ENCODE measurements around the gene FAM13A.
"Not testable (repeated sequence)": the region's sequence is repeated elsewhere in the genome, so short reads cannot be mapped to it uniquely, and the experiment has no call there.

Gene FAM13A

DNA sequence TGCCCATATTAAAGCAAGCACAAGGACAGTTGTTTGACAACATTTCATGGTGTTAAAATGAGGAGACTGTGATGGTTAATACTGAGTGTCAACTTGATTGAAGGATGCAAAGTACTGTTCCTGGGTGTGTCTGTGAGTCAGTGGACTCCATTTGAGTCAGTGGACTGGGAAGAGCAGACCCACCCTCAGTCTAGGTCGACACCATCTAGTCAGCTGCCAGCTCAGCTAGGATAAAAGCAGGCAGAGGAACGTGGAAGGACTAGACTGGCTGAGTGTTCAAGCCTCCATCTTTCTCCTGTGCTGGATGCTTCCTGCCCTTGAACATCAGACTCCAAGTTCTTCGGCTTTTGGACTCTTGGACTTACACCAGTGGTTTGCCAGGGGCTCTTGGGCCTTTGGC, 203.4 kb downstream of the FAM13A start:
- not testable (repeated sequence) for H3K4me1 ChIP-seq (ENCODE audit: control insufficient read depth, insufficient read depth, low read length, unreplicated experiment); H3K4me3 ChIP-seq (ENCODE audit: low read depth, low read length); H3K27me3 ChIP-seq (ENCODE audit: insufficient read depth, low read length); H2AFZ ChIP-seq (ENCODE audit: low read length, unreplicated experiment); H3K36me3 ChIP-seq (ENCODE audit: insufficient read depth, low read length); H3K27ac ChIP-seq (ENCODE audit: low read depth, low read length); H3K79me2 ChIP-seq (ENCODE audit: control insufficient read depth, insufficient read depth, low read length, unreplicated experiment)

DNA sequence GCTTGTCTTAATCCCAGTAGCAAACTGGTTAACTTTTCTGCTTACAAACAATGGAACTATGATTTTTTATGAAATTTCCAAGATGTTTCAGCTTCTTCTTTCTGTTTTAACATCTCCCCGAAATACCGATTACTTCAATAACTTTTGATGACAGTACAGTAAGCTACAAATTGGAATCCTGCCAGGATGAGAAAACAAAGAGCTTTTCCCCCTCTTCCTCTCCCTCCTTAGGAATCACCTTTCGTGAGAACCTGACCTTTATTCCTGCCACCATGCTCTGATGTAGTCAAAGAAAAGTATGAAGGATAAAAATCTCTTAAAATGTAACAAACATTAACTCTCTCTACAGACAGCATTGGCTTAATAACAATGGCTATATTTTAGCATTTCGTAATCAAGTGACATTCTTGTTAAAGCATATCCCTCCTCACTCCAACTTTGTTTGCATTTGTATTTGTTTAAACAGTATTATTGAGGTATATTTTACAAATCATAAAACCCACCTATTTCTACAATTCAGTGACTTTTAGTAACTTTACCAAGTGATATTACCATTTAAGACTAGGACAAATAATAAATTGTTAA, 210.7 kb downstream of the FAM13A start:
- Histone ChIP-seq H3K36me3 (ENCODE audit: insufficient read depth, low read length) (no peaks in the 10 kb centered on the region), H3K4me3 (ENCODE audit: low read depth, low read length) (0 out of 2 replicates have a peak overlapping the region, but pooled peaks have one; percentile 4), H3K27me3 (ENCODE audit: insufficient read depth, low read length) (no peaks in the 10 kb centered on the region), H3K79me2 (ENCODE audit: control insufficient read depth, insufficient read depth, low read length, unreplicated experiment) (no peaks in the 10 kb centered on the region), H2AFZ (ENCODE audit: low read length, unreplicated experiment) (peak overlapping the region; percentile 82), H3K27ac (ENCODE audit: low read depth, low read length) (no peak overlapping the region), H3K4me1 (ENCODE audit: control insufficient read depth, insufficient read depth, low read length, unreplicated experiment) (peaks cover 6% of the 10 kb centered on the region)

DNA sequence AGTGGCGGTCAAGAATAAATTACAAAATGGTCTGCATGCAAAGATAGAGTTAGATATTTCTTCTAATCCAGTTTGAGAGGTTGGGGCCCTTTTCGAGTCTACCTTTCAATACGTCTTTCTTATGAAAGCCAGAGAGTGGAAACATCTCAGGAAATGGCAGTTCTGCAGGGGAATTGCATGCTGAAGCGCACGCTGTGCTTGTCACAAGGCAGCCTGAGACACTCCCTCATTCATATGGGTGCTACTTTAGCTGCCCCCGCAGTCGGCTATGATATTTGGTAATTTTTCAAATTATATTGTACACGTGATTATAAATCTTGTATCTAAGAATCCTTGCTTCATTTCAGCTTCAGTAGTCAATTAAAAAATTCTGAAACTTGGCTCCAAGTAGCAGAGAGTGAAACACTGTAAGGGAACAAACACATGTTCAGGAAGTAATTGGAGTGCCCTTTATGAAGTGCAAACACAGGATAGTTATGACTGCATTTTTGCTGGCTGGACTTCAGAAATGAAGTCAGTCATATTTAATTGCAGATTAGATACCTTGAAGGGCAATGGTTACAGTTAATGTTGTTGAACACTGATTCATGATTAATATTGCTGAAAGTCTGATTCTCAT, 213.8 kb downstream of the FAM13A start:
- no peak overlapping the region for H3K4me3 ChIP-seq (ENCODE audit: low read depth, low read length)
- H3K4me1 ChIP-seq (ENCODE audit: control insufficient read depth, insufficient read depth, low read length, unreplicated experiment), result peaks cover 6% of the 10 kb centered on the region
- H3K36me3 ChIP-seq (ENCODE audit: insufficient read depth, low read length), result no peaks in the 10 kb centered on the region
- no peak overlapping the region for H2AFZ ChIP-seq (ENCODE audit: low read length, unreplicated experiment)
- no peaks in the 10 kb centered on the region for H3K79me2 ChIP-seq (ENCODE audit: control insufficient read depth, insufficient read depth, low read length, unreplicated experiment)
- H3K27me3 ChIP-seq (ENCODE audit: insufficient read depth, low read length), result no peaks in the 10 kb centered on the region
- H3K27ac ChIP-seq (ENCODE audit: low read depth, low read length), result no peak overlapping the region

DNA sequence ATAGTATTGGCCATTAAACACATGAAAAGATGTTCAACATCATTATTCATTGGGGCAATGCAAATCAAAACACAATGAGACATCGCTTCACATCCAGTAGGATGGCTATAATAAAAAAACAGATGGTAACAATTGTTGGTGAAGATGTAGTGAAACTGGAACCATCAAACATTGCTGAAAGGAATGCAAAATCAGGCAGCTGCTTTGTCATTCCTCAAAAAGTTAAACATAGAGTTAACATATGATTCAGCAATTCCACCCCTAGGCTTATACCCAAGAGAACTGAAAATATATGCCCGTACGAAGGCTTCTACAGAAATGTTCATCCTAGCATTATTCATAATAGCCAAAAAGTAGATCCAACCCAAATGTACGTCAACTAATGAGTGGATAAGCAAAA, 215.3 kb downstream of the FAM13A start:
- H3K36me3 ChIP-seq (ENCODE audit: insufficient read depth, low read length), result no peaks in the 10 kb centered on the region
- peak overlapping the region; percentile 14; the same call in 1 of the 2 replicates for H3K27ac ChIP-seq (ENCODE audit: low read depth, low read length)
- no peaks in the 10 kb centered on the region for H3K27me3 ChIP-seq (ENCODE audit: insufficient read depth, low read length)
- peaks cover 6% of the 10 kb centered on the region for H3K4me1 ChIP-seq (ENCODE audit: control insufficient read depth, insufficient read depth, low read length, unreplicated experiment)
- H3K79me2 ChIP-seq (ENCODE audit: control insufficient read depth, insufficient read depth, low read length, unreplicated experiment), result no peaks in the 10 kb centered on the region
- no peak overlapping the region for H3K4me3 ChIP-seq (ENCODE audit: low read depth, low read length)
- no peak overlapping the region for H2AFZ ChIP-seq (ENCODE audit: low read length, unreplicated experiment)

DNA sequence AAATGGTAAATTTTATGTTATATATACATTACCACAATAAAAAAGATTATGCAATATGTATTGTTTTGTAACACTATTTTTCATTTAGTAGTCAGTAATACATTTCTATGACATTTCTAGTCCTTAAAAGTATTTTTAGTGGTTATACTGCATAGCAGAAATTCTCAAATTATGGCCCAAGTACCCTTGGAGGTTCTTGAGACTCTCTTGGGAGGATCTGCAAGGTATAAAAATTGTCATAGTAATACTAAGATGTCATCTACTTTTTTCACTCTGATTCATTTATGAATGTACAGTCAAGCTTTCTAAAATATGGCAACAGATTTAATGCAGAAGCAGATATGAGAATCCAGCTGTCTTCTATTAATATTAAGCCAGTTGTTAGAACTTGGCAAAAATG, 220.8 kb downstream of the FAM13A start:
- Histone ChIP-seq H3K27ac (ENCODE audit: low read depth, low read length) (no peak overlapping the region), H3K79me2 (ENCODE audit: control insufficient read depth, insufficient read depth, low read length, unreplicated experiment) (no peaks in the 10 kb centered on the region), H3K36me3 (ENCODE audit: insufficient read depth, low read length) (no peaks in the 10 kb centered on the region), H3K4me3 (ENCODE audit: low read depth, low read length) (no peak overlapping the region), H3K4me1 (ENCODE audit: control insufficient read depth, insufficient read depth, low read length, unreplicated experiment) (no peaks in the 10 kb centered on the region), H3K27me3 (ENCODE audit: insufficient read depth, low read length) (no peaks in the 10 kb centered on the region), H2AFZ (ENCODE audit: low read length, unreplicated experiment) (no peak overlapping the region)

DNA sequence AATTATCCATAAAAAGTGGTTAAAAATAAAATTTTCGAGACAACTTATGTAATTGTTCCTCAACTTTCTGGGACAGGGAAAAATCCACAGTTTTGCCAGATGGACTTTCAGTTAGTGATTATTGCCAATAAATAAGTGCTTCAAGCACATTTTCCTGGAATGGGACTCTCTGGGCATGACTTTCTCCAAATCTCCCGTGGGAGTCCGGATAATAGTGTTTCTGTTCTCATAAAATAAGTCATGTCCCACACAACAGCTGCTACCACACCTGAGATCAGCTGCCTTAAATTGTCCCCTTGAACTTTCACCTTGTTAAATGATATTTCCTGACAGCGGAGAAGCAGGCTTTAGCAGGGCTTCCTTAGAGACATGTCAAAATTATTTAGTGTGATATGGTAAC, 226.0 kb downstream of the FAM13A start:
- Histone ChIP-seq H3K79me2 (ENCODE audit: control insufficient read depth, insufficient read depth, low read length, unreplicated experiment) (no peaks in the 10 kb centered on the region), H3K36me3 (ENCODE audit: insufficient read depth, low read length) (no peaks in the 10 kb centered on the region), H3K27ac (ENCODE audit: low read depth, low read length) (no peak overlapping the region), H3K4me1 (ENCODE audit: control insufficient read depth, insufficient read depth, low read length, unreplicated experiment) (peaks cover 8% of the 10 kb centered on the region), H3K4me3 (ENCODE audit: low read depth, low read length) (no peak overlapping the region), H2AFZ (ENCODE audit: low read length, unreplicated experiment) (no peak overlapping the region), H3K27me3 (ENCODE audit: insufficient read depth, low read length) (no peaks in the 10 kb centered on the region)

DNA sequence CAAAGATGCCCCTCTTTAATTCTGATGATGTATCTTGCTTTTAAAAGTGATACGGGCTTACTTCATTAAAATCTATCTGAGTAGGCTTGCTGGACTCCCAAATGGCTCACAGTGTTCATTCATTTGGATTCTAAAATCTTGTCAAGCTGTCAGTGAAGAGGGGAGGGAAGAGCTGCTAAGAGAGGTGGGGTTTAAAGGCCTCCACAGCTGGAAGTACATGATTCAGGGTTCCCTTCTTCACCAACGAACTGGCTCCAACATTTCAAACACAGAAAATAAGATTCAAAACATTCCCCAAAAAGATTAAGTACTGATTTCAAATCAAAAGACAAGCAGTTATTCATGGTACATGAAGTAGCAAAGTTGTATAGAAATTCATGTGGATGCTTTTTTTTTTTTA, 226.4 kb downstream of the FAM13A start:
- Histone ChIP-seq H3K4me1 (ENCODE audit: control insufficient read depth, insufficient read depth, low read length, unreplicated experiment) (peaks cover 8% of the 10 kb centered on the region), H3K27me3 (ENCODE audit: insufficient read depth, low read length) (no peaks in the 10 kb centered on the region), H3K36me3 (ENCODE audit: insufficient read depth, low read length) (no peaks in the 10 kb centered on the region), H2AFZ (ENCODE audit: low read length, unreplicated experiment) (no peak overlapping the region), H3K4me3 (ENCODE audit: low read depth, low read length) (no peak overlapping the region), H3K27ac (ENCODE audit: low read depth, low read length) (no peak overlapping the region), H3K79me2 (ENCODE audit: control insufficient read depth, insufficient read depth, low read length, unreplicated experiment) (no peaks in the 10 kb centered on the region)

DNA sequence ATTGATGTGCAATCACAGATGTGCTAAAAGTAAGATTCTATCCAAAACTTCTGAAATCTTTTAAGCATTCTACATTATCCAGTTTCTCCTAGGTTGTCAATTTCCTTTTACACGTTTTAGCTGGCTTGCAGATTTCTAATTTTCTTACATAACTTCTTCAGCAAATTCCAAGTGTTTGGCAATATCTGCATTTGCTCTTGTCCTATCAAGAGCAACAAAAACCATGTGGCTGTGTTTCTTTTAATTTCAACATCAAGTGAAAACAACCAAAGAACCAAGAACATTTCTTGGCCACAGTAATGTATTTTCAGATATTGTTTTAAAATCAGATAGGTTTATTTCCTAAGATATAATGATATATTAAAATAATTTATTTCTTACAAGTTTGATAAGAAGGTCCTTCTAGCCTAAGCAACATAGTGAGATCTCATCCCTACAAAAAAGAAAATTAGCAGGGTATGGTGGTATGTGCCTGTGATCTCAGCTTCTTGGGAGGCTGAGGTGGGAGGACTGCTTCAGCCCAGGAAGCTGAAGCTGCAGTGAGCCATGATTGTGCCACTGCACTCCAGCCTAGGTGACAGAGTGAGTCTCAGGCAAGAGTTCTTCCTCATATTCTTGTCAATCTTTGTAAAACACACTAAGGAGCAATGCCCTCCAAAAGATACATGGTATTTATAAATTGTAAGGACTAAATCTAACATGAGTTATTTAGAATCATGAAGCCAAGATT, 228.0 kb downstream of the FAM13A start:
- Histone ChIP-seq H3K27me3 (ENCODE audit: insufficient read depth, low read length) (no peaks in the 10 kb centered on the region), H3K36me3 (ENCODE audit: insufficient read depth, low read length) (no peaks in the 10 kb centered on the region), H2AFZ (ENCODE audit: low read length, unreplicated experiment) (no peak overlapping the region), H3K27ac (ENCODE audit: low read depth, low read length) (no peak overlapping the region), H3K4me1 (ENCODE audit: control insufficient read depth, insufficient read depth, low read length, unreplicated experiment) (peaks cover 12% of the 10 kb centered on the region), H3K4me3 (ENCODE audit: low read depth, low read length) (no peak overlapping the region), H3K79me2 (ENCODE audit: control insufficient read depth, insufficient read depth, low read length, unreplicated experiment) (no peaks in the 10 kb centered on the region)

DNA sequence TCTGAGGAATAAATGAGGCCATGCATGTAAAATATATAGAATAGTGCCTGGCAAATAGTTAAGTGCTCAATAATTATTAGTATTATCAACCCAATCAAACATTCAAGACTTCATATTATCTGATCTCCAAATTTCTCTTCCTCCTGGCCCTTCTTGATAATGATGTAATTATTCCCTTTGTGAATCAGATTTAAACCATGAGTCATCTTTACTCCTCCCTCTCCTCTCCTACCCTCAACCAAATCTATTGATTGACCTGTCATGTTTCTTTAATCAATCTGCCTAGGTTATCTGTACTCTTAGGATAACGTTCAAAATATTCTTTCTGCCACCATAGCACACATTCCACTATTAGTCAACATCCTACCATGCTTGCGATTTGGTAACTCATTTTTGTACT, 229.5 kb downstream of the FAM13A start:
- H2AFZ ChIP-seq (ENCODE audit: low read length, unreplicated experiment), result no peak overlapping the region

DNA sequence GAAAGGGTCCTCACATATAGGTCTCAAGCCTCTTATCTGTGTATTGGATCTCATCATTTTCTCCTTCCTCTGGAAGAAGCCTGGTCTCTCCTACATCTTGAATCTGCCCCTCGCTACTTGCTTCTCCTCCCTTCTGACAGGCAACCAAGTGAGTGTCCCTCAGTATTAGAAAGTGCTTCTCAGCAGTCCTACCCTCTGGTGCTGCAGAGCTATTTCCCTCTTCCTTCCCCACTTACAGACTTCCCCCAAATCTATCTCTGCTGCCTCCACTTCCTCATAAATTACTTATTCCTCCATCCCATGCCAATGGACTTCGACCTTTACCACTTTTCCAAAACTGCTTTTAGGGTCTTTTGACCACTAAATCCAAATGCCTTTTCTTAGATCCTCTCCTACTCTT, 230.2 kb downstream of the FAM13A start:
- Histone ChIP-seq H3K36me3 (ENCODE audit: insufficient read depth, low read length) (no peaks in the 10 kb centered on the region), H3K4me1 (ENCODE audit: control insufficient read depth, insufficient read depth, low read length, unreplicated experiment) (peaks cover 14% of the 10 kb centered on the region), H3K79me2 (ENCODE audit: control insufficient read depth, insufficient read depth, low read length, unreplicated experiment) (peaks cover 5% of the 10 kb centered on the region), H3K27ac (ENCODE audit: low read depth, low read length) (no peak overlapping the region), H3K27me3 (ENCODE audit: insufficient read depth, low read length) (no peaks in the 10 kb centered on the region), H2AFZ (ENCODE audit: low read length, unreplicated experiment) (no peak overlapping the region), H3K4me3 (ENCODE audit: low read depth, low read length) (no peak overlapping the region)

More for the DNA sequence above, 229.5 kb downstream of the FAM13A start:
- peaks cover under 1% of the 10 kb centered on the region for H3K79me2 ChIP-seq (ENCODE audit: control insufficient read depth, insufficient read depth, low read length, unreplicated experiment)
- no peaks in the 10 kb centered on the region for H3K36me3 ChIP-seq (ENCODE audit: insufficient read depth, low read length)
- no peak overlapping the region for H3K4me3 ChIP-seq (ENCODE audit: low read depth, low read length)
- H3K4me1 ChIP-seq (ENCODE audit: control insufficient read depth, insufficient read depth, low read length, unreplicated experiment), result peaks cover 14% of the 10 kb centered on the region
- H3K27ac ChIP-seq (ENCODE audit: low read depth, low read length), result no peak overlapping the region
- no peaks in the 10 kb centered on the region for H3K27me3 ChIP-seq (ENCODE audit: insufficient read depth, low read length)

DNA sequence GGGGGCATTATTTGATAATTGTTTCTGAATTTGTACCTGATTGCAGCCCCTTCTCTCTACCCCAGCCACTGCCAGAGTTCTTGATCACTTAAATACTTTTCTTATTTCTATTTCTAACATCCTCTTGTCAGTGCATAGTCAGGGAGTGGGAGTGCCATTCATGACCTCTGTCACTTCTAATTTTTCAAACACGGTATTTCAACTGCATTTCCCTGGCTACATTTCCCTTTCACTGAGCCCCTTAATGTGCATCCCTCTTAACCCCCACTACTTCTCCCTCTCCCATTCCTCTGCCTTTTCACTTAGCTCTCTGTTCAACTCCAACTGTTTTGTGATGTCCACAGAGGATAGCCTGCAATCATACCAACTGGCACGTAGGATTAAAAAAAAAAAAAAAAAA, 231.1 kb downstream of the FAM13A start:
- Histone ChIP-seq H3K4me1 (ENCODE audit: control insufficient read depth, insufficient read depth, low read length, unreplicated experiment) (peaks cover 14% of the 10 kb centered on the region), H3K36me3 (ENCODE audit: insufficient read depth, low read length) (no peaks in the 10 kb centered on the region), H3K79me2 (ENCODE audit: control insufficient read depth, insufficient read depth, low read length, unreplicated experiment) (peaks cover 14% of the 10 kb centered on the region)

More for the DNA sequence above, 231.1 kb downstream of the FAM13A start:
- H3K27ac ChIP-seq (ENCODE audit: low read depth, low read length), result no peak overlapping the region
- H3K4me3 ChIP-seq (ENCODE audit: low read depth, low read length), result no peak overlapping the region
- H2AFZ ChIP-seq (ENCODE audit: low read length, unreplicated experiment), result no peak overlapping the region
- H3K27me3 ChIP-seq (ENCODE audit: insufficient read depth, low read length), result no peaks in the 10 kb centered on the region

Measured in ACC112 (cell line).